PC-9 (cell line): Measurements from ENCODE around the gene ANP32A. TPM values are rescaled to one million over a fixed set of nuclear protein-coding genes. Genes with fewer than 3 reads are reported as not detected.
A peak's percentile ranks its signal among the peaks of the same experiment; 100 is the strongest.

Experiments used
- BruUV-seq: library from RNA; stranded (reverse); fragments of 400-500 nt; replicated peaks from 2 replicates; lab custom pipeline; 2021; lab: Mats Ljungman, UMichigan
- CTCF ChIA-PET: fragments of 300-600 bp; sonication (Branson Sonifier 250); formaldehyde crosslinking; loops from one replicate; lab custom pipeline; 2022; ENCODE audit warnings: antibody characterized with exemption; lab: Charles Lee
- POLR2A ChIA-PET: fragments of 300-600 bp; sonication (Branson Sonifier 250); formaldehyde crosslinking; loops from one replicate; lab custom pipeline; 2022; ENCODE audit warnings: antibody characterized with exemption; ENCODE audit not compliant: unreplicated experiment; lab: Charles Lee
- DNase-seq, 2 experiments: peaks; one replicate each; pipeline versions ENCODE4 v3.0.0 to v3.0.0-alpha.2; 2015 to 2022; ENCODE audit warnings: mixed read lengths in 1 of 2
- H2AFZ ChIP-seq: fragments of 200-600 bp; sonication (generic); 2 replicates; pipeline ENCODE4 v1.8.1; 2017; ENCODE audit warnings: antibody characterized with exemption
- H3F3A ChIP-seq: fragments of 200-600 bp; sonication (generic); 2 replicates; pipeline ENCODE4 v1.8.1; 2017; ENCODE audit warnings: antibody characterized with exemption, mild to moderate bottlenecking, low read depth; ENCODE audit not compliant: insufficient read depth
- H3K27ac ChIP-seq: fragments of 200-600 bp; sonication (generic); 2 replicates; pipeline ENCODE4 v1.6.1; 2016; ENCODE audit warnings: mixed run types
- H3K27me3 ChIP-seq: fragments of 200-600 bp; sonication (generic); 2 replicates; pipeline ENCODE4 v1.6.1; 2016; ENCODE audit warnings: low read depth, mixed run types; ENCODE audit not compliant: insufficient read depth
- H3K36me3 ChIP-seq: fragments of 200-600 bp; sonication (generic); 2 replicates; pipeline ENCODE4 v1.6.1; 2016; ENCODE audit warnings: low read depth, mixed run types
- H3K4me1 ChIP-seq: fragments of 200-600 bp; sonication (generic); replicated peaks from 2 replicates; pipeline ENCODE4 v1.6.1; 2016; ENCODE audit warnings: mixed run types; ENCODE audit not compliant: insufficient read depth
- H3K4me2 ChIP-seq: fragments of 200-600 bp; sonication (generic); 2 replicates; pipeline ENCODE4 v1.6.1; 2017; ENCODE audit warnings: mixed run types
- H3K4me3 ChIP-seq: fragments of 200-600 bp; sonication (generic); 2 replicates; pipeline ENCODE4 v1.6.1; 2016; ENCODE audit warnings: mixed run types
- H3K79me2 ChIP-seq: fragments of 200-600 bp; sonication (generic); 2 replicates; pipeline ENCODE4 v1.6.1; 2017; ENCODE audit warnings: low read depth, mixed run types
- H3K9me2 ChIP-seq: fragments of 200-600 bp; sonication (generic); 2 replicates; pipeline ENCODE4 v1.8.1; 2017; ENCODE audit warnings: mild to moderate bottlenecking; ENCODE audit not compliant: insufficient read depth
- H3K9me3 ChIP-seq: fragments of 200-600 bp; sonication (generic); 2 replicates; pipeline ENCODE4 v1.8.1; 2016; ENCODE audit warnings: low read depth; ENCODE audit not compliant: insufficient read depth
- H4K20me1 ChIP-seq: fragments of 200-600 bp; sonication (generic); 2 replicates; pipeline ENCODE4 v1.8.1; 2017; ENCODE audit not compliant: insufficient read depth
- EZH2 ChIP-seq: fragments of 200-600 bp; sonication (generic); IDR thresholded peaks from 2 replicates; pipeline ENCODE4 v1.8.0; 2017; ENCODE audit warnings: antibody characterized with exemption, low read depth
- intact Hi-C: fragments of 100-400 bp; cut with micrococcal nuclease; formaldehyde crosslinking; loops from one replicate; pipeline ENCODE4 v1.10.0; 2022; ENCODE audit not compliant: unreplicated experiment
- total RNA-seq: library from RNA; stranded (reverse); gene quantifications from 2 replicates; pipeline ENCODE4 v1.2.3, GENCODE V29; 2021
- TF ChIP-seq, protein P1 (sequence below): fragments of 200-600 bp; sonication (generic); conservative IDR thresholded peaks from 2 replicates; pipeline ENCODE4 v1.6.1; 2017; ENCODE audit warnings: mixed run types, antibody characterized with exemption, mild to moderate bottlenecking, moderate library complexity

Gene ANP32A
- total RNA-seq, 1 experiment from 2014 or later, result 182 TPM

DNA sequence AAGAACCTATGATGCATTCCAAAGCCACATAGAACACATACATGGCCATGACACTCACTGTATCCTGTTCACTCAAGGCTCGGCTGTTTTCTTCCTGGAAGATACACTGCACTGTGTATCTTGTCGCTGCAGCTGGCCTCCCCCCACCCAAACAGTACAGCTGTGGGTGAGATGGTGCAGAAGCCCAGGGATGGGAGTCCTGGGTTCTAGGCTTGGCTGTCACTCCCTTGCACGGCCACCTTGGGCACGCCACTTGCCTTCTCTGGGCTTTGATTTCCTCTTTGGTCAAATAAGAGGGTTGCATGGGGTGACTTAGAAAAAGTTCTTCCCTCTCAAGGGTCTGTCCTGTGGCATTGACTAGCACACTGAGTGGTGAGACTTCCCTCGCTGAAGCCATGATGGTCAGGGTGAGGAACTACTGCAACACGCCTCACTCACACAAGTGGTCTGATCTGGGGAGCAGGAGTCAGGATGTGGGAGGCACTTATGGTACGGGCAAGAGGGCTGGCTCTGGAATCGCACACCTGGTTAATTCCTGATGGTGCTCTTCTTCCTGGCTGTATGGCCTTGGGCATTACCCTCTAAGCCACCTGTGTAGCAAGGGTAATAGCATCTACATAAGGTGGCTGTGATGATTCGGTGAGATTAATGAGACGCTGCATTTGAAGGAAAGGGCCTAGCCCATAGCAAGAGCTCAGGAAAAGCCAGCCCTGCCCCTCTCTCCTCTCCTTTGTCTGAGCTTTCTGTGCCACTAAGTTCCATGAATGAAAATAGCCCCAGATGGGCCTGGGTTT lies 44.0 kb downstream of the ANP32A start:
- intact Hi-C loops, result no loop called here
- no peaks in the 10 kb centered on the region for H3F3A ChIP-seq
- no peak overlapping the region for H2AFZ ChIP-seq
- ChIA-PET CTCF (no interaction called here), POLR2A (no interaction called here)
- H3K9me3 ChIP-seq, result no peaks in the 10 kb centered on the region
- no peak overlapping the region for H3K4me2 ChIP-seq
- H3K4me3 ChIP-seq, result no peak overlapping the region
- H3K4me1 ChIP-seq, result no peaks in the 10 kb centered on the region
- H3K27ac ChIP-seq, result no peak overlapping the region
- H4K20me1 ChIP-seq, result no peaks in the 10 kb centered on the region
- TF ChIP-seq, protein P1, sequence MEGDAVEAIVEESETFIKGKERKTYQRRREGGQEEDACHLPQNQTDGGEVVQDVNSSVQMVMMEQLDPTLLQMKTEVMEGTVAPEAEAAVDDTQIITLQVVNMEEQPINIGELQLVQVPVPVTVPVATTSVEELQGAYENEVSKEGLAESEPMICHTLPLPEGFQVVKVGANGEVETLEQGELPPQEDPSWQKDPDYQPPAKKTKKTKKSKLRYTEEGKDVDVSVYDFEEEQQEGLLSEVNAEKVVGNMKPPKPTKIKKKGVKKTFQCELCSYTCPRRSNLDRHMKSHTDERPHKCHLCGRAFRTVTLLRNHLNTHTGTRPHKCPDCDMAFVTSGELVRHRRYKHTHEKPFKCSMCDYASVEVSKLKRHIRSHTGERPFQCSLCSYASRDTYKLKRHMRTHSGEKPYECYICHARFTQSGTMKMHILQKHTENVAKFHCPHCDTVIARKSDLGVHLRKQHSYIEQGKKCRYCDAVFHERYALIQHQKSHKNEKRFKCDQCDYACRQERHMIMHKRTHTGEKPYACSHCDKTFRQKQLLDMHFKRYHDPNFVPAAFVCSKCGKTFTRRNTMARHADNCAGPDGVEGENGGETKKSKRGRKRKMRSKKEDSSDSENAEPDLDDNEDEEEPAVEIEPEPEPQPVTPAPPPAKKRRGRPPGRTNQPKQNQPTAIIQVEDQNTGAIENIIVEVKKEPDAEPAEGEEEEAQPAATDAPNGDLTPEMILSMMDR, result no peak
- no peak for TF ChIP-seq EZH2
- H3K79me2 ChIP-seq, result no peaks in the 10 kb centered on the region
- no peaks in the 10 kb centered on the region for H3K36me3 ChIP-seq
- no peak for DNase-seq
- H3K9me2 ChIP-seq, result no peaks in the 10 kb centered on the region
- H3K27me3 ChIP-seq, result no peaks in the 10 kb centered on the region
- BruUV-seq, result no TSS peak

DNA sequence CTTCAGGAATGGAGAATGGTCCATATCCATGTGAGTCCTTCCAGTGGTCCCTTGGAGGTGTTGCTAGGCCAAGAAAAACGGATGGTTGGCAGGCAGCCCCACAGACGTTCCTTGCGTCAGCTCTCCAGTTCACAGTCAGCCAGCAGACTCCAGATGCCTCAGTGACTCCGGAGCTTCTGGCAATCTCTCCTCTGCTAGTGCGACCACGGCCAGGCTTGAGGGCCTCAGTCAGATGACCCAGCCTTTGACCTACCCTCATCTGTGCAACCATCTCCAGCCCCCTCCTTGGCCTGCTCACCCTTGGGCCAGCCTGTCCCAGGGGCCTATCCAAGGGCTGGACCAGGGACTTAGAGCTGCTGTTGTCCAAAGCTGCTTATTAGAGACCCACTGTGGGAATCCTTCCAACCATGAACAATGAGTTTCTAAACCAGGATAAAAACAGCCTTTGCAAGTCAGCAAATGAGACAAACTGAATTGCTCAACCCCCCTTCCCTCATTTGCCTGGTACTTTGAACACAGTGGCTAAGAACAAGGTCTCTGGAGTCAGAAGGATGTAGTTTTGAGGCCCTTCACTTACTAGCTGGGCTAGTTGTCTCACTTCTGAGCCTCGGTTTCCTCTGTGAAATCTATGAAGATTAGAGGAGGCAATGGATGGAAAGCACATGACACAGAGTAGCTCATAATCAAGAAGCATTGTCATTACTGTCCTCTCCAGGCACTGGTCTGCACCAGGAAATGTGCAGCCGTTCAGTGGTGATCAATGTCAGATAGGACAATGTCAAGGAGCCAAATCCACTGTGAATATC lies 44.8 kb downstream of the ANP32A start:
- Histone ChIP-seq H2AFZ (no peak overlapping the region), H3K27ac (no peak overlapping the region), H3K27me3 (no peaks in the 10 kb centered on the region), H3K4me2 (no peak overlapping the region), H3K36me3 (no peaks in the 10 kb centered on the region), H4K20me1 (no peaks in the 10 kb centered on the region), H3F3A (no peaks in the 10 kb centered on the region), H3K4me1 (no peaks in the 10 kb centered on the region), H3K9me2 (no peaks in the 10 kb centered on the region), H3K79me2 (no peaks in the 10 kb centered on the region), H3K9me3 (no peaks in the 10 kb centered on the region), H3K4me3 (no peak overlapping the region)
- ChIA-PET POLR2A (no interaction called here), CTCF (no interaction called here)
- intact Hi-C loops, result no loop called here
- DNase-seq, result no peak
- TF ChIP-seq EZH2, result no peak
- TF ChIP-seq, protein P1, result no peak
- TSS peak; percentile 11 for BruUV-seq

GRCh38 chr15:68775236-68775577 lies 45.5 kb downstream of the ANP32A start:
- no peak for TF ChIP-seq EZH2
- TF ChIP-seq, protein P1, result no peak
- Histone ChIP-seq H4K20me1 (no peaks in the 10 kb centered on the region), H3K4me3 (no peak overlapping the region), H3K9me3 (no peaks in the 10 kb centered on the region), H3K79me2 (no peaks in the 10 kb centered on the region), H3K4me1 (no peaks in the 10 kb centered on the region), H3K27ac (no peak overlapping the region), H3K4me2 (no peak overlapping the region), H3K36me3 (no peaks in the 10 kb centered on the region), H2AFZ (no peak overlapping the region), H3K9me2 (no peaks in the 10 kb centered on the region), H3F3A (no peaks in the 10 kb centered on the region), H3K27me3 (no peaks in the 10 kb centered on the region)
- ChIA-PET CTCF (no interaction called here), POLR2A (no interaction called here)
- BruUV-seq, result no TSS peak
- intact Hi-C loops, result no loop called here
- no peak for DNase-seq
